ENCODE data around the gene KLLN.
"Not testable (repeated sequence)": the region's sequence is repeated elsewhere in the genome, so short reads cannot be mapped to it uniquely, and the experiment has no call there.

The KLLN gene

DNA sequence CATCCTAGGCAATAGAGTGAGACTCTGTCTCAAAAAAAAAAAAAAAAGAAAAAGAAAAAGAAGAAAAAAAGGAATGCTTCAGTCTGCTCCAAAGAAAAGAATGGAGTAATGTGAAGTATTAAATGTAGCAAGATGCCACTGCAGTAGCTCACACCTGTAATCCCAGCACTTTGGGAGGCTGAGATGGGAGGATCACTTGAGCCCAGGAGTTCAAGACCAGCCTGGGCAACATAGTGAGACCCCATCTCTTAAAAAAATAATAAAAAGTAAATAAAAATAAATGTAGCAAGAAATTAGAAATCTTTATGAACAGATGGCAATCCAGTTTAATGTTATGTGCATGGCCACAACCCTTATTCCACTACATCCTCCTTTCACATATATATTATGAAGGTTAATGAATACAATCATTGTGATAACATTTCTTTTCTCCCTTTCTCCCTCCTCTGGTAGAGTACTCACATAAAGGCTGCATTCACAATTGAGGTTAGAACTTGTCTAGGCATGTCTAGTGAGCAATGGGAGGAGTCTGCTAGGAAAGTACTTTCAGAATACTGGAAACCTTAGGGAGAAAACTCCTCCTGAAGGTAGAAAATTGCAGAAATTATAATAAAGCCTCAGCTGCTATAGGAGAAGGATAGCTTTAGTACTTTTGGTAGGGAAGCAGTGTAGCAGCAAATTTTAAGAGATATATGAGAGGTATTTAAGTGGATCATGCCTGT lies 20.4 kb downstream of the KLLN start:
- no peak overlapping the region for H3K27ac Mint-ChIP-seq
- H3K27me3 Mint-ChIP-seq, result peaks cover 2% of the 10 kb centered on the region
- H3K4me3 Mint-ChIP-seq, result no peak overlapping the region
- no peaks in the 10 kb centered on the region for H3K36me3 Mint-ChIP-seq (ENCODE audit: low read depth)
- H3K9me3 Mint-ChIP-seq, result no peaks in the 10 kb centered on the region
- intact Hi-C loops (cut with micrococcal nuclease), result no loop called here
- H3K4me1 Mint-ChIP-seq (ENCODE audit: low read depth), result peaks cover 4% of the 10 kb centered on the region

DNA sequence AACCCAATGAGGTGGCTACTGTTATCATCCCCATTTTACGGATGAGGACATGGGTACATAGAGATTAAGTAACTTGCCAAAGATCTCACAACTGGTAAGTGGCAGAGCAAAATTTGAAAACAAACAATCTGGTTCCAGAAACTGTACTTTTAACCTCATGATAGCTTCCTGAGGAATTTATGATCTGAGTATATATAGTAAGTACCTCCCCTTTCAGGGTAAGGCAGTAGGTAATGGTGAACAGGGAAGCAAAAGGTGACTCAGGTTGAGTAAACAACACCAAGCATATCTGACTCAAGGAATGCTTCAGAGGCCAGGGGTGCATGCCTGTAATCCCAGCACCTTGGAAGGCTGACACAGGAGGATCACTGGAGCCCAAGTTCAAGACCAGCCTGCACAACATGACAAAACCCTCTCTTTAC lies 21.1 kb downstream of the KLLN start:
- no peak overlapping the region for H3K4me3 Mint-ChIP-seq
- peaks cover 2% of the 10 kb centered on the region for H3K27me3 Mint-ChIP-seq
- peaks cover 6% of the 10 kb centered on the region for H3K4me1 Mint-ChIP-seq (ENCODE audit: low read depth)
- no peaks in the 10 kb centered on the region for H3K36me3 Mint-ChIP-seq (ENCODE audit: low read depth)
- intact Hi-C loops (cut with micrococcal nuclease), result no loop called here
- no peak overlapping the region for H3K27ac Mint-ChIP-seq
- no peaks in the 10 kb centered on the region for H3K9me3 Mint-ChIP-seq

DNA sequence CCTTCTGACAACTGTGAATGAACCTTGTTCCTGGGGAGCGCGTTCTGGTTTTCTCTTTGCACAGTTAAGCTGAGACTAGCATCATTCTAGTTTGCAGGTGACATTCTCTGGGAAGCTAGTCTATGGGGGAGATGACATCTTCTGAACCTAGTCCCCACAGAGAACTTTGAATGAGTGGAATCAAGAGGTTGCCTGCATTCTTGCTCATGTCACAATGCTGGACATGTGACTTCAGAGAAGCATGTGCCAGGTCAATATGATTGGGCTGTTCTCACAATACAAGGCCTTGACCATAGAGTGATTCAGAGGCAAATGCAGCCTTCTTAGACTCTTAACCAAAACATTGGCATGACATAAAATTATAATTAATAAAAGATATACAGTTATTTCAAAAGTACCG lies 22.1 kb downstream of the KLLN start:
- Mint-ChIP-seq H3K9me3 (no peaks in the 10 kb centered on the region), H3K36me3 (ENCODE audit: low read depth) (no peaks in the 10 kb centered on the region)
- intact Hi-C loops (cut with micrococcal nuclease), result no loop called here

DNA sequence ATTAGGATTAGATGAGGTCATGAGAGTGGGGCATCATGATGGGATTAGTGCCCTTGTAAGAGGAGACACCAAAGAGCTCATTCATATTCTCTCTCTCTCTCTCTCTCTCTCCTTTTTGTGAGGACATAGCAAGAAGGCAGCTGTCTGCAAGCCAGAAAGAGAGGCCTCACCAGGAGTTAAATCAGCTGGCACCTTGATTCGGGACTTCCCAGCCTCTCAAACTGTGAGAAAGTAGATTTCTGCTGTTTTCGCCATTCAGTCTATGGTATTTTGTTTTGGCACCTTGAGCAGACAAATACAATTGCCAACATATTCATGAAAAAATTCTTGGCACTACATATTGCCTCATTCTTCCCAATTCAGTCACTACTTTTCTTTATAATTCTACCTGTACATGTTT lies 24.7 kb downstream of the KLLN start:
- Mint-ChIP-seq H3K4me3 (no peak overlapping the region), H3K27me3 (no peaks in the 10 kb centered on the region), H3K4me1 (ENCODE audit: low read depth) (peaks cover 6% of the 10 kb centered on the region), H3K9me3 (no peaks in the 10 kb centered on the region), H3K36me3 (ENCODE audit: low read depth) (no peaks in the 10 kb centered on the region), H3K27ac (no peak overlapping the region)
- intact Hi-C loops (cut with micrococcal nuclease), result no loop called here

More for the DNA sequence above, 22.1 kb downstream of the KLLN start:
- no peak overlapping the region for H3K27ac Mint-ChIP-seq
- peaks cover 6% of the 10 kb centered on the region for H3K4me1 Mint-ChIP-seq (ENCODE audit: low read depth)
- H3K27me3 Mint-ChIP-seq, result peaks cover 2% of the 10 kb centered on the region
- H3K4me3 Mint-ChIP-seq, result no peak overlapping the region

DNA sequence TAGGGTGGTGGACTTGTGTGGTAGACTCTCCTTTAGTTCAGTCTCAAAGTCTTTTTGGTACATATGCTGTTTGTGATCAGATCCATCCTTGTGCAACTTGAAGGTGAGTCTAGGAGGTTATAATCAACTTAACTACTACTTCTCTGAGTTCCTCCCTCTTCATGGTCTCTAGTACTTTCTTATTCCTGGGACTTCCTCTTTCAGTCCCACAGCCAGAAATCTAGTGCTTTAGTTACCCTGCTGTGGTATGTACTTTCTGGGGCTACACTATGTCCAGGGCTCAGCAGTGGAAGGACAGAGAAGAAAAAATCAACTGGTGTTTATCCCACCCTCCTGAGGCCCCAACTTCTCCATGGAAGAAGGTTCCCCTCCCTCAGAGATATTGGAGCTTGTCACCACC lies 25.9 kb downstream of the KLLN start:
- no peak overlapping the region for H3K4me3 Mint-ChIP-seq
- H3K36me3 Mint-ChIP-seq (ENCODE audit: low read depth), result no peaks in the 10 kb centered on the region
- intact Hi-C loops (cut with micrococcal nuclease), result no loop called here
- no peaks in the 10 kb centered on the region for H3K9me3 Mint-ChIP-seq
- H3K4me1 Mint-ChIP-seq (ENCODE audit: low read depth), result peaks cover 6% of the 10 kb centered on the region
- no peaks in the 10 kb centered on the region for H3K27me3 Mint-ChIP-seq
- H3K27ac Mint-ChIP-seq, result peak overlapping the region; percentile 32

DNA sequence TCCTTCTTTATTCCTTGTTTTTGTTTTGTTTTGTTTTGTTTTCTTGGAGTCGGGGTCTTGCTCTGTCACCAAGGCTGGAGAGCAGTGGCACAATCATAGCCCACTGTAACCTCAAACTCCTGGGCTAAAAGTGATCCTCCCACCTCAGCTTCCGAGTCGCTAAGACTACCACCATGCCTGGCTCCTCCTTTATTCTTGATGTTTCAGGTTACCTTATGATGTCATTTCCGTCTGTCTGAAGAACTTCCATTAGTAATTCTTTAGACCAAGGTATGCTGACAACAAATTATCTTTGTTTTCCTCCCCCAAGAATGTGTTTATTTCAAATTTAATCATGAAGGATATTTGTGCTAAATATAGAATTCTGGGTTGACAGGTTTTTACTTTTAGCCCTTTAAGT lies 27.2 kb downstream of the KLLN start:
- Mint-ChIP-seq H3K27ac (no peak overlapping the region), H3K36me3 (ENCODE audit: low read depth) (no peaks in the 10 kb centered on the region), H3K9me3 (no peaks in the 10 kb centered on the region), H3K4me1 (ENCODE audit: low read depth) (peaks cover 6% of the 10 kb centered on the region), H3K4me3 (no peak overlapping the region), H3K27me3 (no peaks in the 10 kb centered on the region)
- intact Hi-C loops (cut with micrococcal nuclease), result no loop called here

DNA sequence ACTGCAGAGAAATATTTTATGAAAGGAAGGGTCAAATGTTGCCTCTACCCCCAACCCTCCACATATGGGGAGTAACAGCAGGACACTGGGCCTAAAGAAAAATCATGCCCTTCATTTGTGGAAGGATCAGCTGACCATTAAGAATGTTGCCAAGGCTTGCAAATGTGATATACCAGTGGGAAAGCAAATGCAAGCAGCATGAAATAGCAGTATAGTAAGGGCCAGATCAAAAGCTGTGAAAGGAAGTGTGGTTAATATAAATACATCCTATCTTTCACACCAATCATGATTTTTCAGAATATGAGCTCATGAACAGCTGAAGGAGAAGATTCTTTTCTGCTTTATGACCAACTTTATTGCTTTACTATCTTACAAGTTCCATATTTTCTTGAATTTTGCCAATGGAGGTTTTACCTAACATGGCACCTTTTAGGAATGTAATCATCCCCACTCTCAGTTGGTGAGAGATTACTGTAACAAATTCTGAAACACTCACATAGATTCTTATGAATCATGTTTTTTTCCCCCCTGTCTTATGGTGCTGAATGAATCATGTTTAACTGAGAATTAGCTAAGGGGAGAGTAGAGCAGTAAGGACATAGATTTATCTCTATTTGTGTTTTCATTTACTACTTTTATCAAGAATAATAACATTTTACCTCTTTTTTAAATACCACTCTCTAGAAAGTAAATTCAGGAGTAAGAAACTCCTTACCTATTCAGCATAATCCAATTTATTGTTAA lies 33.2 kb downstream of the KLLN start:
- intact Hi-C loops (cut with micrococcal nuclease), result no loop called here
- no peaks in the 10 kb centered on the region for H3K9me3 Mint-ChIP-seq
- no peaks in the 10 kb centered on the region for H3K27me3 Mint-ChIP-seq
- no peaks in the 10 kb centered on the region for H3K4me1 Mint-ChIP-seq (ENCODE audit: low read depth)
- H3K36me3 Mint-ChIP-seq (ENCODE audit: low read depth), result no peaks in the 10 kb centered on the region
- H3K27ac Mint-ChIP-seq, result no peak overlapping the region
- H3K4me3 Mint-ChIP-seq, result no peak overlapping the region

DNA sequence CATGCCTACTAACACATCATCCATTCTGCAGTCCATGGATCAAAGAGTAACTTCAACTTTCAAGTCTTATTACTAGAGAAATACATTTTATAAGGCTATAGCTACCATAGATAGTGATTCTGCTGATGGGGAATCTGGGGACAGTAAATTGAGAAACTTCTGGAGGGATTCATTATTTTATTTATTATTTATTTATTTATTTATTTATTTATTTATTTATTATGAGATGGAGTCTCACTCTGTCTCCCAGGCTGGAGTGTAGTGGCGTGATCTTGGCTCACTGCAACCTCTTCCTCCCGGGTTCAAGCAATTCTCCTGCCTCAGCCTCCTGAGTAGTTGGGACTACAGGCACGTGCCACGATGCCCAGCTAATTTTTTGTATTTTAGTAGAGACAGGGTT lies 34.3 kb downstream of the KLLN start:
- H3K4me1 Mint-ChIP-seq (ENCODE audit: low read depth); H3K27me3 Mint-ChIP-seq; H3K27ac Mint-ChIP-seq; intact Hi-C loops (cut with micrococcal nuclease); H3K4me3 Mint-ChIP-seq; H3K9me3 Mint-ChIP-seq; H3K36me3 Mint-ChIP-seq (ENCODE audit: low read depth): not testable (repeated sequence)

DNA sequence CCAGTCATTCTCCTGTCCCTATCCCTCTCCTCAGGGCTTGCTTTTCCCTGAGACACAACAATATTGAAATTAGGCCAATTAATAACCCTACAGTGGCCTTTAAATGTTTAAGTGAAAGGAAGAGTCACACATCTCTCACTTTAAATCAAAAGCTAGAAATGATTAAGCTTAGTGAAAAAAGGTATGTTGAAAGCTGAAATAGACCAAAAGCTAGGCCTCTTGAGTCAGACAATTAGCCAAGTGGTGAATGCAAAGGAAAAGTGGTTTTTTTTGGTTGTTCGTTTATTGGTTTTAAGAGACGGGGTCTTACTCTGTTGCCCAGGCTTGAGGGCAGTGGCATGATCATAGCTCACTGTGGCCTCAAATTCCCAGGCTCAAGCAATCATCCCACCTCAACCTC lies 35.7 kb downstream of the KLLN start:
- intact Hi-C loops (cut with micrococcal nuclease), result no loop called here
- no peaks in the 10 kb centered on the region for H3K27me3 Mint-ChIP-seq
- no peak overlapping the region for H3K4me3 Mint-ChIP-seq
- no peaks in the 10 kb centered on the region for H3K4me1 Mint-ChIP-seq (ENCODE audit: low read depth)
- H3K27ac Mint-ChIP-seq, result no peak overlapping the region
- no peaks in the 10 kb centered on the region for H3K36me3 Mint-ChIP-seq (ENCODE audit: low read depth)
- no peaks in the 10 kb centered on the region for H3K9me3 Mint-ChIP-seq

DNA sequence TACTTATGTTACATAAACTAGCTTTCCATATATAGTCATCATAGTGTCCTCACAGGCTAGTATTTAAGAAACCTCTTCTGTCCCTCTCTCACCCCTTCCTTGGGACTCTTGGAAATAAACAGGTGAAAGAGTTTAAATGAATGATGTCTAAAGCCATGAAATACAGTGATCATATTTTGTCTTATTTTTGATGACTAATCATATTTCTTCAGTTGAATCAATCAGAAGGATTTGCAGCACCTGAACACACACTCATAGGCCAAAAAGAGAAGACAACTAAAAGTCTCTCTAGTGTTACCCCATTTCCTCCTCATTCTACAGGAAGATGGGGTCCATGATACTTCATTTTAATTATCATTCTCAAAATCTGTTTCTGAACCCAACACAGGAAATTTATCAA lies 36.7 kb downstream of the KLLN start:
- intact Hi-C loops (cut with micrococcal nuclease), result no loop called here
- no peaks in the 10 kb centered on the region for H3K4me1 Mint-ChIP-seq (ENCODE audit: low read depth)
- no peak overlapping the region for H3K27ac Mint-ChIP-seq
- H3K36me3 Mint-ChIP-seq (ENCODE audit: low read depth), result no peaks in the 10 kb centered on the region
- H3K27me3 Mint-ChIP-seq, result no peaks in the 10 kb centered on the region
- no peaks in the 10 kb centered on the region for H3K9me3 Mint-ChIP-seq
- H3K4me3 Mint-ChIP-seq, result no peak overlapping the region

DNA sequence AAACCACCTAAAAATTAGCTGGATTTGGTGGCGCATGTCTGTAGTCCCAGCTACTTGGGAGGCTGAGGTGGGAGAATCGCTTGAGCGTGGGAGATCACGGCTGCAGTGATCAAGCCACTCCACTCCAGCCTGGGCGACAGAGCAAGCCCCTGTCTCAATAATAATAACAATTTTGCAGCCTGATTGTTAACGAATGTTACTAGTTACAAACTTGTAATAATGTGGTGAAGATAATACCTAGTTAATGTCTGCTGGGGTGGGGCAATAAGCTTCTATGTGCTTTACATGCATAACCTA lies 44.1 kb downstream of the KLLN start:
- intact Hi-C loops (cut with micrococcal nuclease), result no loop called here
- Mint-ChIP-seq H3K9me3 (no peaks in the 10 kb centered on the region), H3K27me3 (no peaks in the 10 kb centered on the region), H3K27ac (no peak overlapping the region), H3K36me3 (ENCODE audit: low read depth) (peaks cover 7% of the 10 kb centered on the region), H3K4me1 (ENCODE audit: low read depth) (peaks cover 19% of the 10 kb centered on the region), H3K4me3 (no peak overlapping the region)

DNA sequence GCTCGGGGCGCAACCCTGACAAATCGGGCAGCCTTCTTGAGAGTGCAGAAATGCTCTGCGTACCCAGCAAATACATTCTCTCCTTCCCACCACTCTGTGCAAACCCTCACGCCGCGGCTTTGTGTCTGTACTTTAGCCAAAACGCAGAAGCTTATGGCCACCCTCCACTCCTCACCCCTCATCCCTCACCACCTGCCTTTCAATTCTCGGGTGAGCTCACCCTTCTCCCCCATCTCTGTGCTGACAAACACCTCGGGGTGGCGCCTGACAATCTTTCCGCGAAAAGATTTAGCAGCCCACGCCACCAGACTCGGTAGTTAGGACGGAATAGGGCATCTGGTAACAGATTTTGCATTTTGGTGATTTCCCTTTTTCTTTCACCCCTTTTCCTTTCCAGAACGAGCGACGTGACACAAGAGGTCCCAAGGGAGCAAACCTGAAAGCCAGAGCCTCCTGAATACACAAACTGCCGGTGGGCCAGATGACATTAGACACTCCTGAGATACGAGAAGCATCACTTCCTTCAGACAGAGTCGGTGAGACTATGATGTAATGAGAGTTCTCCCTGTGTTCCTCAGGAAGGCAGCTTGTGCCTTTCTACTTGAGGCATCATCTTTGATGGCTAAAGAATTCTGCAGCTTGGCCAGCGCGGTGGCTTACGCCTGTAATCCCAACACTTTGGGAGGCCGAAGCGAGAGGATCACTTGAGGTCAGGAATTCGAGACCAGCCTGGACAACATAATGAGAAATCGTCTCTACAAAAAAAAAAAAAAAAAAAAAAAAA lies 44.6 kb downstream of the KLLN start:
- intact Hi-C loops (cut with micrococcal nuclease), result no loop called here
- Mint-ChIP-seq H3K9me3 (no peaks in the 10 kb centered on the region), H3K4me3 (peak overlapping the region; percentile 96), H3K27ac (peak overlapping the region; percentile 92), H3K4me1 (ENCODE audit: low read depth) (peaks cover 19% of the 10 kb centered on the region), H3K36me3 (ENCODE audit: low read depth) (peaks cover 7% of the 10 kb centered on the region), H3K27me3 (no peaks in the 10 kb centered on the region)

DNA sequence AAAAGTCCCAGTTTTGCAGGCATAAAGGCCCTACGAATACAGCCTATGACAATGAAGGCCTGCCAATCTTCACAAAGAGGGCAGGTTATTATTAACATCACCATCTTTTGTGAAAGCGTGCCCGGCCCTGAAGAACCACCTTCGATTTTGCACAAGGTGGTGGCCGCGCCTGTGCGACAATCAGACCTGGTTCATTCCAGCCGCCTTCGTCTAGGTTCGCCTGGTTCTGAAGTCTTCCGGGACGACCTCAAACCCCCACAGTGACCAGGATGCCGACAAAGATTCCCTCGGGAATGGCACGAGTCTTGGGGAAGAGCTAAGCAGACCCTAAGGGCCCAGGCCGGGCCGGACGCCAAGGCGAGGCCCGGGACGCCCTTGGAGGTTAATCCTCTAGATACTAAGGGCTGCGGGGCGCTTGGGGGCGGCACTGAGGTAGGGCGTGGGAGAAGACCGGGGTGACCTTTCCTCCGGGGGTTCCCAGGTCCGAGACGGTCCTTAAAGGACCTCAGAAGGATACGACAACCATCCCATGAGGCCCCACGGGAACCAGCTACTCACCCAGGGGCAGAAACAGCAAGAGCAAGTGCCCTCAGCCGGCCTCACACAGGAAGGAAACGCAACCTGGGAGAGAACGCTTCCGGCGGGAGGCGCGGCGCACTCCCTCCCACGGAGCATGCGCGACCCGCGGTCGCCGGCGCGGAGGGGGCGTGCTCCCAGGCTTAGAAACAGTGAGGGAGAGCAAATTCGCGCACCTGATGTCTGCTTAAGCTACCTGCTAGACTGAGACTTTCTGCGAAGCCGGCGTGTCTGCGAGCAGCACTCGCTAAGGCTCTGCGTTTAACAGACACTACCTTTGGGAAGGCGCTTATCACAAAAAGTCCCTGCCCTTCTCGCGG lies 45.5 kb downstream of the KLLN start, which contains the start of gene ATAD1:
Gene ATAD1, minus strand, starts transcription at position 618 of the 896 bp plus-strand sequence. CDS start 3,627 bp downstream, outside the sequence.
- peak within 1 kb of the TSS; percentile 92 for H3K27ac Mint-ChIP-seq
- H3K4me1 Mint-ChIP-seq (ENCODE audit: low read depth), result peaks cover 19% of the 10 kb centered on the region
- H3K36me3 Mint-ChIP-seq (ENCODE audit: low read depth), result peaks cover 7% of the 10 kb centered on the region
- no peaks in the 10 kb centered on the region for H3K9me3 Mint-ChIP-seq
- intact Hi-C loops (cut with micrococcal nuclease), result no loop called here
- no peaks in the 10 kb centered on the region for H3K27me3 Mint-ChIP-seq
- peak within 1 kb of the TSS; percentile 96 for H3K4me3 Mint-ChIP-seq

Data from dendritic cell treated with granulocyte-macrophage colony-stimulating factor and Interleukin-4, amounts not matched to agents 40 ng/mL and 50 ng/mL, for 4 days (primary cell).